ENCODE results near the gene FMN2.

DNA sequence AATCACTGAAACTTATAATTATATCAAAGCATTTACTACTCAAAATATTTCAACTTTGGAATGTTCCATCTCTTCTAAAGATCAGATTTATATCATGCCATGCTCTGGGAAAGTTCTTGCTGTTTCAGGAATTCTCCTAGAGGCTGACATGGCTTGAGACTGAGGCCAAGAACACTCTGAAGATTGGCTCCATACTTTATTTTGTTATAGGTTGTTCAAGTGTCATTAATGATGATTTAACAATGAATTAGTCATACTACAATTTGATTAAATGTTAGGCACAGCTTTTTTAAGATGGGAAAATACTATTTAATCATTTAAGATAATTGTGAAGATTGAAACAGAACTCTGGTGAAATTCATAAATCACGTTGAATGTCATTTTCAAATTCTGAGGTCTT lies 264.9 kb downstream of the FMN2 start:
- TF ChIP-seq, protein P1, sequence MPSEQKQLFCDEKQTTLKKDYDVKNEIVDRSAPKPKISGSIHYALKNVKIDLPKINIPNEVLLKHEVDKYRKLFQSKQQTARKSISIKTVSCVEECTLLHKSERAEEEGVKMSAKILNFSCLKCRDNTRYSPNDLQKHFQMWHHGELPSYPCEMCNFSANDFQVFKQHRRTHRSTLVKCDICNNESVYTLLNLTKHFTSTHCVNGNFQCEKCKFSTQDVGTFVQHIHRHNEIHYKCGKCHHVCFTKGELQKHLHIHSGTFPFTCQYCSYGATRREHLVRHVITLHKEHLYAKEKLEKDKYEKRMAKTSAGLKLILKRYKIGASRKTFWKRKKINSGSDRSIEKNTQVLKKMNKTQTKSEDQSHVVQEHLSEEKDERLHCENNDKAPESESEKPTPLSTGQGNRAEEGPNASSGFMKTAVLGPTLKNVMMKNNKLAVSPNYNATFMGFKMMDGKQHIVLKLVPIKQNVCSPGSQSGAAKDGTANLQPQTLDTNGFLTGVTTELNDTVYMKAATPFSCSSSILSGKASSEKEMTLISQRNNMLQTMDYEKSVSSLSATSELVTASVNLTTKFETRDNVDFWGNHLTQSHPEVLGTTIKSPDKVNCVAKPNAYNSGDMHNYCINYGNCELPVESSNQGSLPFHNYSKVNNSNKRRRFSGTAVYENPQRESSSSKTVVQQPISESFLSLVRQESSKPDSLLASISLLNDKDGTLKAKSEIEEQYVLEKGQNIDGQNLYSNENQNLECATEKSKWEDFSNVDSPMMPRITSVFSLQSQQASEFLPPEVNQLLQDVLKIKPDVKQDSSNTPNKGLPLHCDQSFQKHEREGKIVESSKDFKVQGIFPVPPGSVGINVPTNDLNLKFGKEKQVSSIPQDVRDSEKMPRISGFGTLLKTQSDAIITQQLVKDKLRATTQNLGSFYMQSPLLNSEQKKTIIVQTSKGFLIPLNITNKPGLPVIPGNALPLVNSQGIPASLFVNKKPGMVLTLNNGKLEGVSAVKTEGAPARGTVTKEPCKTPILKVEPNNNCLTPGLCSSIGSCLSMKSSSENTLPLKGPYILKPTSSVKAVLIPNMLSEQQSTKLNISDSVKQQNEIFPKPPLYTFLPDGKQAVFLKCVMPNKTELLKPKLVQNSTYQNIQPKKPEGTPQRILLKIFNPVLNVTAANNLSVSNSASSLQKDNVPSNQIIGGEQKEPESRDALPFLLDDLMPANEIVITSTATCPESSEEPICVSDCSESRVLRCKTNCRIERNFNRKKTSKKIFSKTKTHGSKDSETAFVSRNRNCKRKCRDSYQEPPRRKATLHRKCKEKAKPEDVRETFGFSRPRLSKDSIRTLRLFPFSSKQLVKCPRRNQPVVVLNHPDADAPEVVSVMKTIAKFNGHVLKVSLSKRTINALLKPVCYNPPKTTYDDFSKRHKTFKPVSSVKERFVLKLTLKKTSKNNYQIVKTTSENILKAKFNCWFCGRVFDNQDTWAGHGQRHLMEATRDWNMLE (tag by site-specific recombination; conservative IDR thresholded peaks at IDR 0.05; ENCODE audit: low read depth), result no peak
- TF ChIP-seq ZNF274 (IDR thresholded peaks at IDR 0.05; ENCODE audit: low read length), result no peak
- TF ChIP-seq ZNF274 (tag by site-specific recombination; IDR thresholded peaks at IDR 0.05; ENCODE audit: borderline replicate concordance), result no peak
- TF ChIP-seq, protein P2, sequence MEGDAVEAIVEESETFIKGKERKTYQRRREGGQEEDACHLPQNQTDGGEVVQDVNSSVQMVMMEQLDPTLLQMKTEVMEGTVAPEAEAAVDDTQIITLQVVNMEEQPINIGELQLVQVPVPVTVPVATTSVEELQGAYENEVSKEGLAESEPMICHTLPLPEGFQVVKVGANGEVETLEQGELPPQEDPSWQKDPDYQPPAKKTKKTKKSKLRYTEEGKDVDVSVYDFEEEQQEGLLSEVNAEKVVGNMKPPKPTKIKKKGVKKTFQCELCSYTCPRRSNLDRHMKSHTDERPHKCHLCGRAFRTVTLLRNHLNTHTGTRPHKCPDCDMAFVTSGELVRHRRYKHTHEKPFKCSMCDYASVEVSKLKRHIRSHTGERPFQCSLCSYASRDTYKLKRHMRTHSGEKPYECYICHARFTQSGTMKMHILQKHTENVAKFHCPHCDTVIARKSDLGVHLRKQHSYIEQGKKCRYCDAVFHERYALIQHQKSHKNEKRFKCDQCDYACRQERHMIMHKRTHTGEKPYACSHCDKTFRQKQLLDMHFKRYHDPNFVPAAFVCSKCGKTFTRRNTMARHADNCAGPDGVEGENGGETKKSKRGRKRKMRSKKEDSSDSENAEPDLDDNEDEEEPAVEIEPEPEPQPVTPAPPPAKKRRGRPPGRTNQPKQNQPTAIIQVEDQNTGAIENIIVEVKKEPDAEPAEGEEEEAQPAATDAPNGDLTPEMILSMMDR (tag by site-specific recombination; IDR thresholded peaks at IDR 0.05), result no peak
- TF ChIP-seq ZNF677 (tag by site-specific recombination; IDR thresholded peaks at IDR 0.05), result no peak
- no peak for TF ChIP-seq ZBTB8A (tag by site-specific recombination; IDR thresholded peaks at IDR 0.05)
- TF ChIP-seq, protein P3, sequence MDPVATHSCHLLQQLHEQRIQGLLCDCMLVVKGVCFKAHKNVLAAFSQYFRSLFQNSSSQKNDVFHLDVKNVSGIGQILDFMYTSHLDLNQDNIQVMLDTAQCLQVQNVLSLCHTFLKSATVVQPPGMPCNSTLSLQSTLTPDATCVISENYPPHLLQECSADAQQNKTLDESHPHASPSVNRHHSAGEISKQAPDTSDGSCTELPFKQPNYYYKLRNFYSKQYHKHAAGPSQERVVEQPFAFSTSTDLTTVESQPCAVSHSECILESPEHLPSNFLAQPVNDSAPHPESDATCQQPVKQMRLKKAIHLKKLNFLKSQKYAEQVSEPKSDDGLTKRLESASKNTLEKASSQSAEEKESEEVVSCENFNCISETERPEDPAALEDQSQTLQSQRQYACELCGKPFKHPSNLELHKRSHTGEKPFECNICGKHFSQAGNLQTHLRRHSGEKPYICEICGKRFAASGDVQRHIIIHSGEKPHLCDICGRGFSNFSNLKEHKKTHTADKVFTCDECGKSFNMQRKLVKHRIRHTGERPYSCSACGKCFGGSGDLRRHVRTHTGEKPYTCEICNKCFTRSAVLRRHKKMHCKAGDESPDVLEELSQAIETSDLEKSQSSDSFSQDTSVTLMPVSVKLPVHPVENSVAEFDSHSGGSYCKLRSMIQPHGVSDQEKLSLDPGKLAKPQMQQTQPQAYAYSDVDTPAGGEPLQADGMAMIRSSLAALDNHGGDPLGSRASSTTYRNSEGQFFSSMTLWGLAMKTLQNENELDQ (tag by site-specific recombination; IDR thresholded peaks at IDR 0.05; ENCODE audit: low read depth), result no peak
- TF ChIP-seq BCL11A (tag by site-specific recombination; IDR thresholded peaks at IDR 0.05; ENCODE audit: low read depth), result no peak
- no peak for TF ChIP-seq ZFP3 (tag by site-specific recombination; IDR thresholded peaks at IDR 0.05; ENCODE audit: low read depth)
- no peak for TF ChIP-seq SP2 (tag by site-specific recombination; IDR thresholded peaks at IDR 0.05)
- no peak for TF ChIP-seq ZNF292 (tag by site-specific recombination; IDR thresholded peaks at IDR 0.05; ENCODE audit: borderline replicate concordance, low read depth)
- TF ChIP-seq, protein P4, sequence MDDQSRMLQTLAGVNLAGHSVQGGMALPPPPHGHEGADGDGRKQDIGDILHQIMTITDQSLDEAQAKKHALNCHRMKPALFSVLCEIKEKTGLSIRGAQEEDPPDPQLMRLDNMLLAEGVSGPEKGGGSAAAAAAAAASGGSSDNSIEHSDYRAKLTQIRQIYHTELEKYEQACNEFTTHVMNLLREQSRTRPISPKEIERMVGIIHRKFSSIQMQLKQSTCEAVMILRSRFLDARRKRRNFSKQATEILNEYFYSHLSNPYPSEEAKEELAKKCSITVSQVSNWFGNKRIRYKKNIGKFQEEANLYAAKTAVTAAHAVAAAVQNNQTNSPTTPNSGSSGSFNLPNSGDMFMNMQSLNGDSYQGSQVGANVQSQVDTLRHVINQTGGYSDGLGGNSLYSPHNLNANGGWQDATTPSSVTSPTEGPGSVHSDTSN (CRISPR knock-in tag; IDR thresholded peaks at IDR 0.05), result no peak
- TF ChIP-seq ZNF341 (tag by site-specific recombination; IDR thresholded peaks at IDR 0.05; ENCODE audit: low read depth), result no peak
- TF ChIP-seq, protein P5, sequence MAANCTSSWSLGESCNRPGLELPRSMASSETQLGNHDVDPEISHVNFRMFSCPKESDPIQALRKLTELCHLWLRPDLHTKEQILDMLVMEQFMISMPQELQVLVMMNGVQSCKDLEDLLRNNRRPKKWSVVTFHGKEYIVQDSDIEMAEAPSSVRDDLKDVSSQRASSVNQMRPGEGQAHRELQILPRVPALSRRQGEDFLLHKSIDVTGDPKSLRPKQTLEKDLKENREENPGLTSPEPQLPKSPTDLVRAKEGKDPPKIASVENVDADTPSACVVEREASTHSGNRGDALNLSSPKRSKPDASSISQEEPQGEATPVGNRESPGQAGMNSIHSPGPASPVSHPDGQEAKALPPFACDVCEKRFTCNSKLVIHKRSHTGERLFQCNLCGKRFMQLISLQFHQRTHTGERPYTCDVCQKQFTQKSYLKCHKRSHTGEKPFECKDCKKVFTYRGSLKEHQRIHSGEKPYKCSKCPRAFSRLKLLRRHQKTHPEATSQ (tag by site-specific recombination; IDR thresholded peaks at IDR 0.05), result no peak
